Right kidney (tissue), 1 donor: ENCODE measurements around the gene MIGA2.

Experiments
- DNase-seq: peaks from one replicate; pipeline ENCODE4 v3.0.0-alpha.2; 2016

Gene MIGA2

DNA sequence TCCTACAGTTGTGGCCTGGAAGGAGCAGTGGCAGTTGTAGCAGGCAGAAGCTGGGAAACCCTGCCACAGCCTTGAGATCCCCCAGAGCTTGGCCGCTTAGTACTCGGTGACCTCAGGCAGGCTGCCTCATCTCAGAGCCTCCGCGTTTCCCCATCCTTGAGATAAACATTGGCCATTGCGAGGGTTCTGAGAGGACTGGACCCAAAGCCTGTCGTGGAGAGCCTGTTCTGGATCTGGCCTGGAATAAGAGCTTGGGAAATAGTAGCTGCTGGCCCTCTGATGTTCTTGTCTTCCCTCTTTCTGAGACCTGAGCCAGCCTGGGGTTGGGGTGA is 1.3 kb downstream of the MIGA2 start:
- no peak for DNase-seq

DNA sequence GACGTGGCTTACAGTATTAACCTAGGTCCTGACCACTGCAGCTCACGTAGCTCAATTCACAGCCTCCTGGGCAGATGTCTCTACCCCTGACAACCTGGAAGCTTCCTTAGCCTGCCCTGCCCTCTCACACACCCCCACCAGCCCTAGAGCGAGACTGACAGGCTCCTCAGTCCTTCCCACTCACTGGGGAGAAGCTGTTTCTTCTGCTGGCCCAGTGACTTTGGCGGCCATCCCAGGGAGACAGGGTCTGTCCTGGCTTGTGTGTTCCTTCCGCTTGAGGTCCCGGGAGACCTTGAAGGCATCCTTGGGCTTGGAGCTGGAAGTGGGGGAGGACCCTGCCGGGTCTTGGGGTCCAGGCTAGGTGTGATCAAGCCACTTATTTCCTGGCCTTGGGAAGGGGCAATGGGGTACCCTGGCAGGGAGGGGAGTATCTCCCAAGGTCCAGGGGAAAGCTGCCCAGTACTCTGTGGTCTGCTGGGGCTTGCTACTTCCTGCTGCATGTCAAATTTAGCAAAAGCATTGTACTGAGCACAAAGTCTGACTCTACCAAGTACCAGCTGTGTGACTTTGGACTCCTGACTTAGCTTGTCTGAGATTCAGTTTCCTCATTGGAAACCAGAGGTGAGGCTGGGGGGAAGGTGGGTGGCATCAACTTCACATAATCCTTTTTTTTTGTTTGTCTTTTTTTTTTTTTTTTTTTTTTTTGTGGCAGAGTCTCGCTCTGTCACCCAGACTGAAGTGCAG is 1.9 kb downstream of the MIGA2 start:
- no peak for DNase-seq

DNA sequence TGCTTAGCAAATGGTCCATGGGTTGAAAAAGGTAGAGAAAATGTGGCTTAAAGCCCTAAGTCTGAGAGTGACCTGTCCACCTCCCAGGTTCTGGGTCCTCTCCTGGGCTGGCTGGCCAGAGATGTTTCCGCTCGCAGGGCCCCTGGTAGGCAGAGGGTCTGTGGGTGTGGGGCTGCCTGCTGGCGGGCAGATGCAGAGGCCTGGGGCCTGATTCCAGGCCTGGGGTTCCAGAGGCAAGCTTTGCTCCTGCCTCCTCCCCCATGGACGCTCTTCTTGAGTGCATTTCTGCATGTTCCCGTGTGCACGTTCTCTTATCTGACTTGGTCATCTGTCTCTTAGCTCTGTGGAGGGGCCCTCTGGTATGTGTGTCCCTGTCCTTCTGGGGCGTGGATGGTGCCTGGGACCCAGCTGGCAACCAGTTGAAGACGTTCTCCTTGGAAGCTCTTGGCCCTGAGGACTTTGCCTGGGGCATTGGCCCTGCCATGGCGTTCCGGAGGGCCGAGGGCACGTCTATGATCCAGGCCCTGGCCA is 3.8 kb downstream of the MIGA2 start:
- no peak for DNase-seq

DNA sequence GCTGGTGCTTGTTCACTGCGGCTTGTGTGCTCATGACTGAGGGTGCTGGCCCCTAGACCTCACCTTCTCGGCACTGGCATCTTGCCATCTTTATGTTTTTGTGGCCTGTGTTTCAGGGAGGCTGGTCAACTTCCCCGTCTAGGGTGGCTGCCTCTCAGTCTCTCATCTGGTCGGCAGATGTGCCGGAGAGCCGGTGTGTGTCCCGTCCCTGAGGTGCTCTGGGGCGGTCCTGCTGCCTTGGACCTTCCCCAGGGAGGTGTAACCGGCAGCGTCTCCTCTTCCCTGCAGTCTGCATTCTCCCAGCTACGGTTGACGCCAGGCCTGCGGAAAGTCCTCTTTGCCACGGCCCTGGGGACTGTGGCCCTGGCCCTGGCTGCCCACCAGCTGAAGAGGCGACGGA is 5.6 kb downstream of the MIGA2 start:
- no peak for DNase-seq

DNA sequence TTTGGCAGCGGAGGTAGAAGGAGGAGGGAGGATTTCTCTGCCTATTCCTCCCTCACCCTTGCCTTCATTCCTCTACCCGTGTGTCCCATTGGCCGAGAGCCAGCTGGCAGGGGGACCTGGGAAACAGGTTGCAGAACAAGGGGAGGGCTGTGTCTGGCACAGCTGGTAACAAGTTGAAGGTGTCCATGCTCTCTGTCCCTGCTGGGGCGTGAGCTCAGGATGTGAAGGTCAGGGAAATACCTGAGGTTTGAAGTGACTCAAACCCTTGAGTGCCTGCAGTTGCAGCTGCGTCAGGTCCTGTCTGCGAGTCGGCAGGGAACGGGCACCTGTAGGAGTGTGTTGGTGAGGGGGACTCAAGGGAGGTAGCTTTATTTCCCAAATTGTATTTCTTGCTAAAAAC is 16.2 kb downstream of the MIGA2 start:
- DNase-seq = no peak

DNA sequence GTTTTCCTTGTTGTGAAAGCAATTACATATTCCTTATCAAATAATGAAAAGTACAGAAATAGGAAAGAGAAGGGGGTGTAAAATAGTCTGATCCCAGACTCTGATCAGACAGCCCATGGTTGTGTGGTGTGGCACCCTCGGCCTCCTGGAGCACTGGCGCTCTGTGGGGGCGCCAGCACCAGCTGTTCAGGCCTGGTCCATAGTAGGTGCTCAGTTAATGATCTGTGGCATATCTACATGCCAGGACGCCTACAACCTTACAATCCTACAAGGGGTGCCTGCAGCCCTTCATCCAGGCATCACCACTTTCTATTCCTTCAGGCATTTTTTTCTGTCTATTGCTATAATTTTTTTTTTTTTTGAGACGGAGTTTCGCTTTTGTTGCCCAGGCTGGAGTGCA is 16.6 kb downstream of the MIGA2 start:
- no peak for DNase-seq

DNA sequence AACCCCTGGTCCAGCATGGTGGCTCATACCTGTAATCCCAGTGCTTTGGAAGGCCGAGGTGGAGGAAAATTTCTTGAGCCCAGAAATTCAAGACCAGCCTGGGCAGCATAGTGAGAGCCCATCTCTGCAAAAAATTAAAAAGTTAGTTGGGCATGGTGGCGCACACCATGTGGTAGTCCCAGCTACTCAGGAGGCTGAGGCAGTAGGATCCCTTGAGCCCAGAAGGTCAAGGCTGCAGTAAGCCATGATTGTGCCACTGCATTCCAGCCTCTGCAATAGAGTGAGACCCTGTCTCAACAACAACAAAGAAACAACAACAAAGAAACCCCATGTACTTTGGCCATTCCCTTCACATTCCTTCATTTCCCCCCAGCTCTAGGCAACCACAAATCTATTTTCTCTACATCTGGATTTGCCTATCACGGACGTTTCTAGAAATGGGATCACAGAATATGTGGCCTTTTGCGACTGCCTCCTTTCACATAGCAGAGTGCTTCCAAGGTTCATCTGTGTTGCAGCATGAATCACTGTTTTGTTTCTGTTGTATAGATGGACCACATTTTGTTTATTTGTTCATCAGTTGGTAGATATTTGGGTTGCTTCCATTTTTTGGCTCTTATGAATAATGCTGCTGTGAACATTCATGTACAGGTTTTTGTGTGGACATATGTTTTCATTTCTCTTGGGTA is 17.9 kb downstream of the MIGA2 start:
- DNase-seq = no peak

DNA sequence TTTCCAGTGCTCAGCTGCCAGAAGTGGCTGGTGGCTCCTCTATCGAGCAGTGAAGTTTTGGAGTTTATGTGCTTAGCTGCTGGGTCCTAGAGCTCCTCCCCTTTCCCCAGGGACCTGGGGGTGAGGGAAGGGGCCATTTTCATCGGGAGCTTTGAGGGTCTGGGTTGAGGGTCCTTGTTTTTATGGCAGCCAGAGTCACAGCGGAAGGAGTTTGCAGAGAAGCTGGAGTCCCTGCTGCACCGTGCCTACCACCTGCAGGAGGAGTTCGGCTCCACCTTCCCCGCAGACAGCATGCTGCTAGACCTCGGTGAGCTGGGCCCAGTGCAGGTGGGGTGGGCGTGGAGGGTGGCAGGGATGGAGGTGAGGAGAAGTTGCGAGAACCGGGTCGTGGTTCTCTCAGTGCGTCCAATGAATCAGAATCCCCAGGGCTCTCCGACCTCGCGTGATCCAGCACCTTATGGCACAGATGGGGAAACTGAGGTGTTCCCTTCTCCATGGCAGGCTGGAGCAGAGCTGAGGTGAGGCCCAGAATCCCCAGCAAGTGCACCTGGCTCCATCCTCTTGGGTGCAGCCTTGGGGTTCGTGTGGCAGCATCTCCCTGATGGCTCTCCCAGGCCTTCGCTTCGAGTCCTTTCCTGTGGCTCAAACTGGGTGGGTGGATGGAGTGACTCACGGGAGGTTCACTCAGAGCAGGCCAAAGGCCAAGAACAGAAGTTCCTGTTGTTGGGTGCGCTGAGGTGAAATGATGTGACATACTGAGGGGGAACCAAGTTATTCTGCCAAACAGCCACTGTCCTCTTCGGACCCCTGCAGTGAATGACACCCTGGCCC is 22.8 kb downstream of the MIGA2 start:
- DNase-seq = no peak

DNA sequence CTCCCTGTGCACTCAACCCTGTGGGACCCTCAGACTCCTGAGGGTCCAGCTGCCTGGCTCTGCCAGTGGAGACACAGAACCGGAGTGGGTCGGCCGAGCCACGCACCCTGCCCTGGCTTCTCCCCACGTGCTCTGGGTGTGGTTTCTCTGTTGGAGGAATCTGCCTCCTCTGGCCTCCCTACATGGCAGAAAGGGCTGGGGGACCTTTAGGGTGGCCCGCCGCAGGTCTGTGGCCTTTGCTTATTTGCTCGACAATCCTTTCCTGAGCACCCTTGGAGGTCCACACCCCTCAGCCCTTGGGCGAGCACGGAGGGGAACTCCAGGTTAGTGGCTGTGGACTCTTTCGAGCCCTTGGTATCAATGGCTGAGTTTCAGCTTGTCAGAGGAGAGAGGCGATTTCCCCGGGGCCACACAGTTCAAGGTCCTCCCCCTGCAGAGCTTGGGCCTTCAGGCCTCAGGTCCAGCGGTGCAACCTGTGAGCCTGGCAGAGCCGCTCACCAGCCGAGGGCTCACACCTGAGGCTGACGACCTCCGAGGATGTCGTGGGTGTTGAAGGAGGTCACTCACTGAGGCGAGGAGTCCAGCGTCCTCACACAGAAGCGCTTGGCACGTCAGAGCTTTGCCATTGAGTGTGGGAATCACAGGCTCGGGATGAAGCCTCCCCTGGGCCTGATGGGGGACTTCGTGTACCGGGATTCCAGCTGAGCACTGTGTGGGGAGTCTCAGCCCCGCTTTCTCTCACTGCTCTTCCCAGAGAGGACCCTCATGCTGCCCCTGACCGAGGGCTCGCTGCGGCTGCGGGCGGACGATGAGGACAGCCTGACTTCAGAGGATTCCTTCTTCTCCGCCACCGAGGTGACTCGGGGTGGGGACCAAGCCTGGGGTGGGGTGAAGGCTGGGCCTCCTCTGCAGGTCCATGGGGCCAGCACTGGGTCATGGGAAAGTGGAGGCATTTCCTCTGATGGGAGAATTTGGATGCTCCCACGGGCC is 23.7 kb downstream of the MIGA2 start:
- no peak for DNase-seq

DNA sequence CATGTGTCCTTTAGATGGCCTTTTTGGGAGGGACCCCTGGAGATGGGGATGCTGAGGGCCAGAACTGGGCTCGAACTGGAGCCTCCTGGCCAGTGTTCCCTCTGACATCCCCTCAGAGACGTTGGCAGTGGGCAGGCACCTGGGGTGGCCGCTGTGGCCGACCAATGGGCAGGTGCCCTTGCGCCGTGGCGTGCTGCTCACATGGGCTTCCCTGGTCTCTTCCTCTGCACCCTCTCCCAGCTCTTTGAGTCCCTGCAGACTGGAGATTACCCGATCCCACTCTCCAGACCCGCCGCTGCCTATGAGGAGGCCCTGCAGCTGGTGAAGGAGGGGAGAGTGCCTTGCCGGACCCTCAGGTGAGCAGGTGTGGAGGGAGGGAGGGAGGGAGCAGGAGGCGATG is 24.6 kb downstream of the MIGA2 start:
- no peak for DNase-seq

DNA sequence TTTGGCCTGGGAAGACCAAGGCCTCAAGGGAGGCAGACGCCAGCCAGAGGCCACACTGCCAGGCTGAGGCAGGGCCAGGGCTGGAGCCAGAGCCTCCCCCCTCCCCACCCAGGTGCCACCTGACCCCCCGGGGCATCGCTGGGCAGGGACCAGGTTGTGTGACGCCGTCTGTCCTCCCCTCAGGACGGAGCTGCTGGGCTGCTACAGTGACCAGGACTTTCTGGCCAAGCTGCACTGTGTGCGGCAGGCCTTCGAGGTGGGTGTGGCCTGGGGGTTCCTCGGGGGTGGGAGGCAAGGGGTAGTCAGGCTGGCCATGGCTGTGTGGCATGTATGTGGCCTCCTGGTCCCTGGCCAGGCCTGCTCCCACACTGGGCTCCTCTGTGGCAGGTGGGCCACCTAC is 26.6 kb downstream of the MIGA2 start:
- DNase-seq = no peak

DNA sequence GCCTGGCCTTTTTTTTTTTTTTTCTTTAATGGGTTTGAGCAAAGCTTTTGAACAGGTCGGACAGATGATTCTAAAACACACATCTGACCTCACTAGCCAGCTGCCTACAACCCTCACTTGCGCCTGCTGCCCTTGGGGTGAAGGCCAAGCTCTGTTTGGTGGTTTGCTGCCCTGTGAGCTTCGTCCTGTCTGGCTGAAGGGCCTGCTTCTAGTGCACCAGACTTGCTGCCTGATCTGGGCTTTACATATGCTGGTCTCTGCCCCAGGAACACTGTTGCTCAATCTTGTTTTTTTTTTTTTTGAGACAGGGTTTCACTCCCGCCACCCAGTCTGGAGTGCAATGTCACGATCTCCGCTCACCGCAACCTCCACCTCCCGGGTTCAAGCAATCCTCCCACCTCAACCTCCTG is 28.1 kb downstream of the MIGA2 start:
- DNase-seq = no peak

DNA sequence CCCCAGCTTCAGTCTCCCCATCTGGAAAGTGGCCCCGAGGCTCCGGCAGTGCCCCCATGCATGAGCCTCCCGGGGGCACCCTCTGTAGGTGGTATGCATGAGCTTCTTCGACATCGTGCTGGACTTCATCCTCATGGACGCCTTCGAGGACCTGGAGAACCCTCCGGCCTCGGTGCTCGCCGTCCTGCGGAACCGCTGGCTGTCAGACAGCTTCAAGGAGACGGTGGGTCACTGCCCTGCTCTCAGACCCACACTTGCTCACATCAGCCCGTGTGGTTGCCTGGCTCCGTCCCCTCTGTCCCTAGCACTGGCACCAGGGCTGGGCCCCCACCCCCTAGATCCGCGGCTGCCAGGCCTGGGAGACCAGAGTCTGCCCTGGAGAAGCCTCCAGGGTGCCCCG is 31.7 kb downstream of the MIGA2 start:
- DNase-seq = no peak

DNA sequence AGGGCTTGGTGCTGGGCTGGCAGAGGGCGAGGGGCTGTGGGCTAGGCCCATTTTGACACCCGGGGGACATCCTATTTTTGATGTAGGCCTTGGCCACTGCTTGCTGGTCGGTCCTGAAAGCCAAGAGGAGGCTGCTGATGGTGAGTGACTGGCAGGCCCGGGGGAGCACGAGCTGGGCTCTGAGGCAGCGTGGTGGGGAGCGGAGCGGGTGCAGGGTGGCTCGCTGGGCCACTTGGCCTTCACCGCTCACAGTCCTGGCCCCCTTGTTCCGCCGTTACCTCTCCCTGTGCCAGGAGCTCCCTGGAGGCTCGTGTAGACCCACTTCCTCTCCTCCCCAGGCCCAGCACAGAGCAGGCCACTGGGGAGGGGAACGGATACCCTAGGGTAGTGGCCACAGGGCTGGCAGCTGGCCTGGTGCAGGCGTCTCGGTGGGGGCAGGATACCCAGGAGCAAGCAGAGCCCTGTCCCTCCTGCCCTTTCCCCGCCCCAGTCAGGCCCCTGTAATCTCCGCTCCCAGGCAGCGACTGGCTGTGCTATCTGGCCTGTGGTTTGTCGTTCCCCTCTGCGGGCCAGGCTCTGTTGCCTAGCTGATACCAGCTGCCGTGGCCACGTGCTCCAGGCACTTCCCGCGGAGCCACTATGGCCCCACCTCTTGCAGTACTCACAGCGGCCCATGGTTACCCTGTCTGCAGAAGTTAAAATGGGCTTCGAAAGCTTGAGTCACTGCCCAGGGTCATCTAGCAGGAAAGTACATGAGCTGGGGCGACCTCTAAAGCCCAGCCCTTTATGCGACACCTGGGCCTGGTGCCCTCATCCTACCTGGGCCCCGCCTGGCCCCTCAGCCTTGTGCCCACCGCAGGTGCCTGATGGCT is 32.8 kb downstream of the MIGA2 start:
- no peak for DNase-seq

DNA sequence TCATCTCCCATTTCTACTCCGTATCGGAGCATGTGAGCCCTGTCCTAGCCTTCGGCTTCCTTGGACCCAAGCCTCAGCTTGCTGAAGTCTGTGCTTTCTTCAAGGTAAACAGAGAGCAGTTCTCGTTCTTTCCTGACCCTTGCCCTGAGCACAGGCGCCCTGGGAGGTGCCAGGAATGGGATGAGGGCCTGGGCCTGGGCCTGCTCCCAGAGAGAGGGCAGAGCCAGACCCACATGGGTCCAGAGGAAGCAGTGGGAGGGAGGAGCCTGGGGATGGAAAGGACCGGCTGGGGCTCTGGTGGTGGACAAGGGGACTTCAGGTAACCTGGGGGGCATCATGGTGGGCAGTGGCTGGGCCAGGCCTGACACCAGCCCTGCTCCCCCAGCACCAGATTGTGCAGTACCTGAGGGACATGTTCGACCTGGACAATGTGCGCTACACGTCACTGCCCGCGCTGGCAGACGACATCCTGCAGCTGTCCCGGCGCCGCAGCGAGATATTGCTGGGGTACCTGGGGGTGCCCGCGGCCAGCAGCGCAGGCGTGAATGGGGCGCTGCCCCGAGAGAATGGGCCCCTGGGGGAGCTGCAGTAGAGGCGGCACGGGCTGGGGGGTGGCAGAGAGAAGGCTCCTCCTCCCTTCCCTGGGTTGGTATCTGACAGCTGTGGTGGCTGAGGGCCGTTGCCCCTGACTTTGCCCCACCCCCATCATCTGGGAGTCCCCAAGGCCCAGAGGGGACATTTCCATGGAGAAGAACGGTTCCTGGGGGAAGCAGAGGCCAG is 33.6 kb downstream of the MIGA2 start:
- DNase-seq = no peak

DNA sequence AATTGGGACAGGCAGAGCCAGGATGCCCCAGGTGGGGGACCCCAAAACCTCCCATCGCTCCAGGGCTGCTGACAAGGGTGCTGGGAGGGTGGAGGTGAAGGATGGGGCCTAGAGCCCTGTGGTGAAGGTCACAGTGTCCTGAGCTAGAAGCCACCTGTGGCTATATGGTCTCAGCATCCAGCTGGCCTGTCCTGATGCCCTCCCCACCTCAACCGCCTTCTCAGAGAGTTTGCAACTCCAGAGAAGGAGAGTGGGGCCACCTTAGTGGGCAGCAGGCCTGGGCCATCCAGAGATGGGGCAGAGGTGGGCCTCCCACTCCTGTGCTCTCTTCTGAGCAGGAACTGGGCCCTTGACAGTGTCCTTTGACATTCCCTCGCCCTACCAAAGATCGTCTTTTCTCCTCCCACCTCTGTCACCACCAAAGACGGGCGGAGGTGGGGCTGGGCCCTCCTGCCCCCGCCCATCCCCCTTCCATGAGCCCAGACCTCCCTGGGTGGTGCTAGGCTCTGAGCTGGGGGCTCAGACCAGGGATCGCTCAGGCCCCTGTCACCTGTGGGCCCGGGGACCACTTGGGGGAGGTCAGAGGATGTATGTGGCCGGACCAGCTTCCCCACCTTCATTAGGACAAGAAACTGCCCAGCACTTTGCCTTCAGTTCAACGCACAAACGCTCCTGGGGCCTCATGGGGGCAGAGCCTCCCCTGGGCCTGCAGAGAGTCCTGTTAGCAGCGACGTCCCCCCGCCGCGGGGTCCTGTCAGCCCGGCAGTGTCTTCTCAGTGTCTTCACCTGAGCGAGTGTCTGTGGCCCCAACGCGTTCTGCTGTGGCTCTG is 34.5 kb downstream of the MIGA2 start:
- no peak for DNase-seq

DNA sequence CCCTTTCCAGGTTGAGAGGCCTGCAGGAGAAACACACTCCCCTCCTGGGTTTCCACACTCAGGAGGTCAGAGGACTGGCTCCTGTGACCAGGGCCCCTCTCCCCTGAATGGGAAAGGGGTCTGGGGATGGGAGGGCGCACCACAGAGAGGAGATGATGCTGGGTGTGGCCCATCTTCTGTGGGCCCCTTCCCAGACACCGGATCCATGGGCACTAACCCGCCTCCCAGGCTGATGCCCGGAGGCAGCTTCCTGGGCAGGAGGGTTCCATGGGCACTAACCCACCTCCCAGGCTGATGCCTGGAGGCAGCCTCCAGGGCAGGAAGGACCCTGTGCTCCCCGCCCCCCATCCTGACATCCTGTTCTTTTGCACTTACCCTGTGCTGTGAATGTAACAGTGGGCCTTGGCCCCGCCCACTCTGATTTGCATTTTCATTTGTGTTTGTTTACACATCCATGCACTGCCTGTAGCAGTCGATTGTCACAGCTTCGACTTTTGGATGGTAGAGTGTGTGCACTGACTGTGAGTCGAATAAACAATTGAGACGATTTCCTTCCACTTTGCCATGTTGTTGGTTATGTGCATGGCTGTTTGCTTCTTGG is 35.2 kb downstream of the MIGA2 start:
- no peak for DNase-seq

DNA sequence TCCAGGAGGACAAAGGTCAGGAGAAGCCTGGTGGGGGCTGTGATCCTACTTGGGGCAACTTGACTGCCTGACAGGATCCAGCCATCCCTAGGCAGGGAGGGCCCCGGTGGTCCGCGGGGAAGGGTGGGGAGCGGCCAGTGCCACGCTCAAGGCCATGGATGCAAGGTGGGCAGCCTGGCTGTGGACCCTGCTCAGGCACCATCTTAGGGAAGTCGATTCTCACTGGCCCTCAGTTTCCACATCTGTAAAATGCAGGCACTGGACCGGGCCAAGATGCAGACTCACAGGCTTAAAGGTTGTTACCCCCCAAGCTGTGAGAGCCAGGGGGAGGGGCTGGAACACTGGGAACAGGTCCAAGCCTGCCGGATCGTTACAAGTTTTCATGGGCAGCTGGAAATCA is 35.7 kb downstream of the MIGA2 start:
- DNase-seq = no peak

DNA sequence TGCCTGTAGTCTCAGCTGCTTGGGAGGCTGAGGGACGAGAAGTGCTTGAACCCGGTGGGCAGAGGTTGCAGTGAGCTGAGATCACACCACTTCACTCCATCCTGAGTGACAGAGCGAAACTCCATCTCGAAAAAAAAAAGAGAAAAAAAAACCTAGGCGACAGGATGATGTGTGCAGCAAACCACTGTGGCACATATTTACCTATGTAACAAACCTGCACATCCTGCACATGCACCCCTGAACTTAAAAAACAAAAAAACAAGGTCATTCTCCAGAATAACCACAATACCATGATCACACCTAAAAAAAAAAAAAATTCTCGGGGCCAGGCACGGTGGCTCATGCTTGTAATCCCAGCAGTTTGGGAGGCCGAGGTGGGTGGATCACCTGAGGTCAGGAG is 37.0 kb downstream of the MIGA2 start:
- no peak for DNase-seq
